K562 (cell line): ENCODE results near the gene PLXDC2. TPM values are rescaled to one million over a fixed set of nuclear protein-coding genes. Genes with fewer than 3 reads are reported as not detected.

ENCODE experiments used
- ATAC-seq: fragments of 200-7000 bp; cut with Tn5 transposase; 3 replicates; pipeline ENCODE4 v1.9.1; 2020; ENCODE audit warnings: moderate library complexity
- BruUV-seq: library from RNA; stranded (reverse); fragments of 400-500 nt; replicated peaks from 2 replicates; lab custom pipeline; 2021; lab: Mats Ljungman, UMichigan
- CTCF ChIA-PET: fragments of 300-600 bp; formaldehyde crosslinking; extraction: SDS; loops from one replicate; lab custom pipeline; 2021; ENCODE audit warnings: low intra/inter-chr PET ratio; lab: Yijun Ruan, JAX
- POLR2A ChIA-PET: fragments of 300-600, 350-650 bp; sonication (Branson Sonifier 250); formaldehyde crosslinking; extraction: SDS; loops from one replicate; lab custom pipeline; 2021; ENCODE audit warnings: antibody characterized with exemption, inconsistent platforms; lab: Yijun Ruan, JAX
- DNase-seq, 4 experiments: peaks; one replicate each; pipeline versions ENCODE4 v3.0.0 to v3.0.0-alpha.2; 2011 to 2018; ENCODE audit warnings: low spot score in 3 of 4, mixed read lengths in 3 of 4; ENCODE audit errors: extremely low read depth in 1 of 4
- FAIRE-seq: peaks from 2 replicates; lab custom pipeline; 2011; peaks lifted over from hg19 to GRCh38; lab: Jason Lieb, UNC
- H2AFZ ChIP-seq: 2 replicates; pipeline ENCODE4 v1.6.0; 2011; ENCODE audit warnings: low read depth, low read length, control low read depth, inconsistent platforms
- H3K27ac ChIP-seq: fragments of 200-600 bp; 3 replicates; pipeline ENCODE4 v1.8.0; 2011; ENCODE audit warnings: low read depth, mild to moderate bottlenecking, control low read depth, inconsistent platforms, low read length, moderate library complexity, mixed read lengths; ENCODE audit errors: extremely low read depth
- H3K27me3 ChIP-seq, 2 experiments: fragments of 300-600 bp in 1 of 2; 2 replicates in 1 of 2; 3 replicates in 1 of 2; pipeline versions ENCODE4 v1.6.0 to v1.8.0; 2011; ENCODE audit warnings: inconsistent platforms in 2 of 2, low read length in 2 of 2, mild to moderate bottlenecking in 1 of 2, mixed read lengths in 1 of 2, moderate library complexity in 1 of 2; ENCODE audit not compliant: control insufficient read depth in 2 of 2, insufficient read depth in 2 of 2
- H3K36me3 ChIP-seq: fragments of 300-600 bp; 3 replicates; pipeline ENCODE4 v1.8.0; 2011; ENCODE audit warnings: mild to moderate bottlenecking, low read length, inconsistent platforms; ENCODE audit not compliant: control insufficient read depth, insufficient read depth
- H3K4me1 ChIP-seq, 2 experiments: fragments of 200-600 bp in 1 of 2; replicated peaks in 1 of 2; 2 replicates in 1 of 2; 3 replicates in 1 of 2; pipeline versions ENCODE4 v1.5.1 to v1.8.0; 2011; ENCODE audit warnings: inconsistent platforms in 2 of 2, low read length in 2 of 2, mild to moderate bottlenecking in 1 of 2, mixed read lengths in 1 of 2, moderate library complexity in 1 of 2; ENCODE audit not compliant: control insufficient read depth in 2 of 2, insufficient read depth in 2 of 2
- H3K4me2 ChIP-seq: 2 replicates; pipeline ENCODE4 v1.6.1; 2011; ENCODE audit warnings: low read length, control low read depth, inconsistent platforms, mixed read lengths; ENCODE audit not compliant: insufficient read depth
- H3K4me3 ChIP-seq: fragments of 200-600 bp; sonication (generic), shearing (Covaris generic); 2 replicates; pipeline ENCODE4 v1.5.1; 2016; ENCODE audit warnings: control low read depth, inconsistent platforms
- H3K79me2 ChIP-seq: fragments of 200-600 bp; 3 replicates; pipeline ENCODE4 v1.8.0; 2011; ENCODE audit warnings: low read length, inconsistent platforms; ENCODE audit not compliant: control insufficient read depth, insufficient read depth
- H3K9ac ChIP-seq, 2 experiments: 2 replicates each; pipeline versions ENCODE4 v1.6.0 to v1.6.1; 2011; ENCODE audit warnings: low read depth in 2 of 2, low read length in 2 of 2, control low read depth in 1 of 2, inconsistent platforms in 1 of 2, mild to moderate bottlenecking in 1 of 2, mixed read lengths in 1 of 2; ENCODE audit not compliant: insufficient read depth in 1 of 2
- H3K9me1 ChIP-seq: one replicate; pipeline ENCODE4 v1.6.0; 2011; ENCODE audit warnings: inconsistent platforms, mild to moderate bottlenecking, low read length, moderate library complexity; ENCODE audit not compliant: control insufficient read depth, insufficient read depth
- H3K9me3 ChIP-seq: replicated peaks from 2 replicates; pipeline ENCODE4 v1.5.1; 2011; ENCODE audit warnings: low read depth, low read length, inconsistent platforms; ENCODE audit not compliant: control insufficient read depth, insufficient read depth
- H4K20me1 ChIP-seq: replicated peaks from 2 replicates; pipeline ENCODE4 v1.6.1; 2011; ENCODE audit warnings: low read length, inconsistent platforms, mixed read lengths; ENCODE audit not compliant: control insufficient read depth, insufficient read depth
- CHD2 ChIP-seq: IDR thresholded peaks from 2 replicates; pipeline ENCODE4 v1.6.1; 2011; ENCODE audit warnings: low read depth, low read length
- FOXJ3 ChIP-seq: sonication (generic); formaldehyde crosslinking; IDR thresholded peaks from 2 replicates; pipeline ENCODE4 v1.4.0; 2020; ENCODE audit warnings: mild to moderate bottlenecking, missing genetic modification reagents
- ZFP30 ChIP-seq: fragments of 250-450 bp; sonication (Bioruptor Pico); IDR thresholded peaks from 2 replicates; pipeline ENCODE4 v1.8.0; 2022; ENCODE audit warnings: moderate library complexity, mild to moderate bottlenecking, inconsistent platforms, borderline replicate concordance
- ZNF407 ChIP-seq: fragments of 450-650 bp; IDR thresholded peaks from 2 replicates; pipeline ENCODE4 v1.6.1; 2016; ENCODE audit warnings: low read depth
- WGBS: fragments of 100-300 bp; shearing (Covaris generic); methylation state at CpG from one replicate; pipeline ENCODE4 v1.1.6; 2016; ENCODE audit warnings: low coverage, mixed read lengths; ENCODE audit not compliant: insufficient coverage; ENCODE audit errors: missing lambda C conversion rate; 5-methylcytosine and 5-hydroxymethylcytosine counted together
- in situ Hi-C: fragments of 300-500 bp; cut with MboI; formaldehyde crosslinking; loops from 4 replicates; pipeline ENCODE4 v1.15.0; 2018; ENCODE audit warnings: inconsistent platforms, mixed read lengths
- intact Hi-C: fragments of 100-400 bp; cut with micrococcal nuclease; formaldehyde crosslinking; loops from 2 replicates; pipeline ENCODE4 v1.14.2; 2022
- polyA plus RNA-seq, 8 experiments: library from polyadenylated mRNA; depleted of rRNA in 4 of 8; stranded (reverse) in 5 of 8; unstranded in 3 of 8; fragments of >200 nt; fragmentation: Nextera tagmentation in 2 of 8; fragmentation: Illumina TruSeq in 1 of 8; extraction: Ambion mirVana in 2 of 8; extraction: Trizol in 1 of 8; gene quantifications; 2 replicates each; pipeline versions ENCODE4 v1.2.1 to v1.2.3, GENCODE V29; 2011 to 2014; ENCODE audit warnings: inconsistent platforms in 1 of 8, missing spikeins in 1 of 8
- total RNA-seq, 7 experiments: library from RNA; depleted of rRNA in 6 of 7; stranded (reverse); fragments of >200 nt in 6 of 7; fragmentation: Illumina TruSeq in 2 of 7; extraction: Trizol in 2 of 7; gene quantifications; 2 replicates each; pipeline versions ENCODE4 v1.2.1 to v1.2.3, GENCODE V29; 2011 to 2021; ENCODE audit warnings: low replicate concordance in 1 of 7

PLXDC2 gene
- total and polyA plus RNA-seq, 9 of the 15 experiments (the other 6 are each of a cell fraction or from before 2014, with no cell fraction given), result 0.01 to 0.33 (median 0.10) TPM; not detected in 3

DNA sequence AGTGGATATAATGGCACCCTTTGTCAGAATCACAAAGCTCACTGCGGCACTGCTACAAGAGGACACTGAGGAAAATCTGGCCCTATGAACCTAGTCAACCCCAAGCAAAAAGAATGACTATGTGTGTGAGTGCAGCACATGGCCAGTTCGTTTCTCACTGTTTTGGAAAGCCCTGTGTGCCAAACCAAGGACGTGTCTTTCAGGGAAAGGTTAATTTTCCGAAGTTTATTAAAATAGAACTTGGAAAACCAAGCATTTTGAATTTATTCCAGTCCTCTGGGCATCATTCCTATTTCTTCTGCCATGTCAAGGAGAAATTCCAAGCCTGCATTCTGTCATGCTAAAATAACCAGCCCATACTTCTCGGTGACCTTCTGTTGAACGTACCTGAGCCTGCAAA lies 471.8 kb downstream of the PLXDC2 start:
- POLR2A ChIA-PET, result no interaction called here
- intact Hi-C loops, result no loop called here

More for the DNA sequence above, 471.8 kb downstream of the PLXDC2 start:
- CTCF ChIA-PET, result no interaction called here
- Histone ChIP-seq H3K9ac (no peak overlapping the region), H3K4me2 (no peak overlapping the region), H3K27ac (no peak overlapping the region), H2AFZ (no peak overlapping the region), H3K27me3 (no peaks in the 10 kb centered on the region), H3K36me3 (no peaks in the 10 kb centered on the region), H3K4me3 (no peak overlapping the region), H3K9me3 (no peaks in the 10 kb centered on the region), H3K4me1 (no peaks in the 10 kb centered on the region), H3K79me2 (no peaks in the 10 kb centered on the region), H3K9me1 (no peaks in the 10 kb centered on the region), H4K20me1 (no peaks in the 10 kb centered on the region)
- in situ Hi-C loops, result no loop called here
- no peak for FAIRE-seq
- ATAC-seq, result no peak
- 0% methylated on average over 6 of the region's 6 CpGs for WGBS
- TF ChIP-seq FOXJ3, result no peak
- TF ChIP-seq CHD2, result no peak
- TF ChIP-seq ZFP30 (CRISPR knock-in tag), result no peak
- no peak for TF ChIP-seq ZNF407
- BruUV-seq, result no TSS peak
- no peak for DNase-seq
